Ecto neural progenitor cell (in vitro differentiated cells): Measurements from ENCODE around the gene FAM162A.

Source experiments
- DNase-seq: peaks from one replicate; pipeline ENCODE4 v3.0.0-alpha.2; 2018; ENCODE audit warnings: low spot score

FAM162A gene

DNA sequence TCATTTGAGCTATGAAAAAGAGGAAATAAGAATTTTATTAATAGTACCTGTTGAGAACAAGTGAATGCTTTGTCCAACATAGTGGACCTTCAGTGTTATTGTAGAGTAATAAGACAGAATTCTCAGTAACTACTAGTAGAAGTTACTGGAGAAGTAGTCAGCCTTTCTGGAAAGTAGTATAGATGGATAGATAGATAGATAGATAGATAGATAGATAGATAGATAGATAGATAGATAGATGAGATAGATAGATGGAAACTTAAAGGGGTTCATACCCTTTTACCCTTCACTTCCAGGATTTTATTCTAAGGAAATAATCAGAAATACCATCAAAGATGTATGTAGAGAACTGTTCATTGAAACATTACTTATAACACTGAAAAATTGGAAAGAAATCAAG lies 5.2 kb downstream of the FAM162A start:
- DNase-seq = no peak

DNA sequence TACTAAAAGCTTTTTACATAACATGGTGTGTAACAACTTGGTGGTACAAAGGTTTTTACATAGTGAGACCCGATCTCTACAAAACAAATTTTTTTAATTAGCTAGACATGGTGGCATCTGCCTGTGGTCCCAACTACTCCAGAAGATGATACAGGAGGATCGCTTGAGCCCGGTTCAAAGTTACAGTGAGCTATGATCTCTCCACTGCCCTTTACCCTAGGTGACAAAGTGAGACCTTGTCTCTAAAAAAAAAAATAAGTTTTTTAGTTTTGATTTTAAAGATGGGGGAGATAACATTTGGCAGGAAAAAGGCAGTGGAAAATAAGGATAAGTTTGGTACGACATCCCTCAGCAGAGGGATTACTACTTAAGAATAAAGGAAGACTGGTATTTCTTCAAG lies 5.9 kb downstream of the FAM162A start:
- DNase-seq = no peak

DNA sequence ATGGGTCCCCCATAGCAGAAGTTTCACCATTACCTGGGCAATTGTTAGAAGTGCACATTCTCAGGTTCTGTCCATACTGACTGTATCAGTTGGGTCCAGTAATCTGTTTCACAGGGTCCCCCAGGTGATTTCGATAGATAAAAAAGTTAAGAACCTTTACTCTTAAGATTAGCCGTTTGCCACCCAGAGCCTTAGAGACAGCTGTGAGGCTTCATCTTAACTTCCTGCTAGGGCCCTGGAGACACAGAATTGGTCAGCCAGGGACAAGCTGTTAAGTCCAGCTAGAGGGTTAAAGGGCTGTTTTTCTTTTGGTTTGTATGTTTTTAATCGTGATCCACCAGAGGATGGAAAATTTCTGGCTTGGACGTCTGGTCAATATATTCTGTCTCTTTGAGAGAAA lies 6.7 kb downstream of the FAM162A start:
- no peak for DNase-seq

DNA sequence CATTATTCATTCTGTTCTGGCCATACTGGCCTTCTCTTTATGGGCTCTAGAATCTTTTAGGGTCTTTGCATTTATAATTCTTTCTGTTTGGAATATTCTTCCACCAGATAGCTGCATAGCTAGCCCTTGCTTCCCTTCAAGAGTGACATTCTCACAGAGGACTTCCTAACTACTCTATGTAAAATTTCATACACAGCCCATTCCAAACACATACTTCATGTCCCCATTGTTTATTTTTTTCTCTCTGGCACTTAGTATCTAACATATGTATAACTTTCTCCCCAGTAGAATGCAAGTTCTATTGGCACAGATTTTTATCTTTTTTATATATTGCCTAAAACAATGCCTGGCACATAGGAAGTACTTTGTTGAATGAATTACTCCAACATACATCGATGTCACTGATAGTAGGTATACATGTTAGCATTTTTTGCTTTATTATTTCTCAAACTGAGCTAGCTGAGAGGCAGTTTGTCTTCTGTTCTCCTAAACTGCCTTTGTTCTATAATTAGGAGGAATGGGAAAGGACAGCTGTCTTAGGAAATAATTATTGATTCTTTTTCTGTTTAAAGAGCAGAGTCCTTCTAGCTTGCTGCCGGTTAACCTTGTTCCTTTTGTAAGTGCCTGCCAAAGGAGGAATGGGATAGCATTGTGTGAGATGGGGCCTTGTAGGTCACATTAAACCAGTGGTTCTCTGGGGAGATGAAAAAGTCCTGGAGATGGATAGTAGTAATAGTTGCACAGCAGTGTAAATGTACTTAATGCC lies 7.9 kb downstream of the FAM162A start:
- DNase-seq = no peak

DNA sequence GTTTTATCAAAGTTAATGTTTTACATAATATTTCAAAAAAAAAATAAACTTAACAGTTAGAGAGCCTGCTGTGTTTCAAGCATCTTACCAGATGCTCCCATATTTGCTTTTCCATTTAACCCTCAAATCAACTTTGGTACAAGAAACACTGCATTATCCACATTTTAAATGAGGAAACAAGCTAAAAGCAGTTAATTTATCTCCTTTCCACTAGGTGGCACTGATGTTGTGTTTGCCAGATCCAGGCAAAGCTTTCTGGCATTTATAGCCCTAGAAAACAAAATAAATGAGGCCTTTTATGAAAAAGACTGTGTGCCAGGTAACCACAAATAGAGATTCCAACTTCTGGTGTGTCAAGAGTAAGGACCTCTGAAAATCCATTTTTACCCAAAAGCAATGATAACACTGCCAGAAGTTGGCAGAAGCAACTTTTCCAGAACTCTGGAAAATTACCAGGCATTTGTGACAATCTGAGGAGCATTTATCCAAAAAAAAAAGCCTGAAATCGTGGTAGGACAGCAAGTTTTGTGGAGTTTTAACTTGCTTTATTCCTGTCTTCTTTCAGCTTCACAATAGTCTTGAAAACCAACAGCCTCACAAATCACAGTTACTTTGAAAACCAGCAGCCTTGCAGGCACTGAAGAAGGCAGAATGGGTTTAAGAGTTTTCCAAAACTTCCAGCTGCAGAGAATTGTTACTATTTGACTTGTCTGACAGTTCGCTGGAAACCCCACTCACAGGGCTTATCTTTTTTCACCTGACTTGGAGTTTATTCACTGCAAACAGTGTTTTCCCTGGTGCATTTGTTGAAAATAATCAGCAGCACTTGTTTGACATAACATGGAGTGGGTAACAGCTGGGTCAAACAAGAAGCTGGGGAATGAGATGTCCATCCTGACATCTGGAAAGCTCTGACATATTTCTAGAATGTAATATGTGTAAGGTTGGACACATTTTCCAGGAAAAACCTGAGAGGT lies 9.2 kb downstream of the FAM162A start:
- no peak for DNase-seq

DNA sequence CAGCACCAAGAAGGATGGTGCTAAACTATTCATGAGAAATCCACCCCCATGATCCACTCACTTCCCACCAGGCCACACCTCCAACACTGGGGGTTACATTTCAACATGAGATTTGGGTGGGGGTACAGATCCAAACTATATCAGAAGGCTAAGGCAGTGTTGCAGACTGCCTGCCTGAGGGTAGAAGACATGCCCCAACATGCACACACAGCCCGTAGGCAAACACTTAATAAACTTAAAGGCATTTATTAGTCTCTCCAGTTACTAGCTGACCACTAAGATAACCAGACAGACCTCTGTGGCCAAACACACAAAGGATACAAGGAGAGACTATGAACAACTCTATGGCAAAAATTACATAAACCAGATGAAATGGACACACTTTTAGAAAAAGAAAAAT lies 10.2 kb downstream of the FAM162A start:
- DNase-seq = no peak

DNA sequence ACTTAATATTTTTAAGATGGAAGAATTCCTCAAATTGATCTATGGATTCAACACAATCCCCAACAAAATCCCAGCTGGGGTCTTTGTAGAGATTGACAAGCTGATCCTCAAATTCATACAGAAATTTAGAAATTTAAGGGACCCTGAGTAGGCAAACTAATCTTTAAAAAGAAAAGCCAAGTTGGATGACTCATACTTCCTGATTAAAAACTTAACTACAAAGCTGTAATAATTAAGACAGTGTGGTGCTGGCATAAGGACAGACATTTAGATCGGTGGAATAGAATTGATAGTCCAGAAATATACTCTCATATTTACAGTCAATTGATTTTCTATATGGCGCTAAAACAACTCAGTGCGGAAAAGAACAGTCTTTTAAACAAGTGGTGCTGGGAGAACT lies 11.6 kb downstream of the FAM162A start:
- DNase-seq = no peak

DNA sequence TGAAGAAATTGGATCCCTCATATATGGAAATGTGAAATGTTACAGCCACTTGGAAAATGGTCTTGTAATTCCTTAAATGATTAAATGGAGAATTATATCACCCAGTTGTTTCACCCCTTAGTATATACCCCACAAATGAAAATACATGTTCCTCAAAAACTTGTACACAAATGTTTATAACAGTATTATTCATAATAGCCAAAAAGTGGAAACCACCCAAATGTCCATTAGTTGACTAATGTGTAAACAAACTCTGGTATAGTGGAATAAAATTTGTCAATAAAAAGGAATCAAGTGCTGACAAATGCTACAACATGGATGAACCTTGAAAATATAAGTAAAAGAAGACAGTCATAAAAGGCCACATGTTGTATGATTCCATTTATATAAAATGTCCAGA lies 12.5 kb downstream of the FAM162A start:
- DNase-seq = no peak

DNA sequence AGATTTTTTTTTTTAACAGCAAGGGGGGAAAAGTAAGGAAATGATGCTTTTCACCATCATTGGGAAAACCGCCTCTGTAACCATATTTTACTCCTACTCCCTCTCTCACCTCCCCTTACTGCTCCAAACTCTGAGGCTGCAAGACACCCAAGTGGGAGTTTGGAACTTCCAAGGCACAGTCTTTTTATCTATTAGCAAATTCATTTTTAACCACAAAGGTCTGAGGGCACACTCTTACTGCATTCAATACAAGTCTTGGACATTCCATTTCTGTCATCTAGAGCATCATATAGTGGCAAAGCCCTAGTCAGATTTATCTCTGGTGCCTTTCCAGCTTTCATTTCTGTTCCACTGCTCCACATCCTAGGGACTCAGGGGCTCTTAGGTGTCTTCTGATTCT lies 13.2 kb downstream of the FAM162A start:
- DNase-seq = no peak

DNA sequence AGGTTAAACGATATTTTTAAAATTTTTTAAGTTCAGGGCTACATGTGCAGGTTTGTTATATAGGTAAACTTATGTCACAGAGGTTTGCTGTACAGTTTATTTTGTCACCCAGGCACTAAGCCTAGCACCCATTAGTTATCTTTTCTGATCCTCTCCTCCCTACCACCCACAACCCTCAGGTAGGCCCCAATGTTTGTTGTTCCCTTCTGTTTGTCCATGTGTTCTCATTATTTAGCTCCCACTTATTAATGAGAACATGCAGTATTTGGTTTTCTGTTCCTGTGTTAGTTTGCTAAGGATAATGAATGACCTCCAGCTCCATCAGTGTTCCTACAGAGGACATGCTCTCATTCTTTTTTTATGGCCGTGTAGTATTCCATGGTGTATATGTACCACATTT lies 14.9 kb downstream of the FAM162A start:
- DNase-seq = no peak

DNA sequence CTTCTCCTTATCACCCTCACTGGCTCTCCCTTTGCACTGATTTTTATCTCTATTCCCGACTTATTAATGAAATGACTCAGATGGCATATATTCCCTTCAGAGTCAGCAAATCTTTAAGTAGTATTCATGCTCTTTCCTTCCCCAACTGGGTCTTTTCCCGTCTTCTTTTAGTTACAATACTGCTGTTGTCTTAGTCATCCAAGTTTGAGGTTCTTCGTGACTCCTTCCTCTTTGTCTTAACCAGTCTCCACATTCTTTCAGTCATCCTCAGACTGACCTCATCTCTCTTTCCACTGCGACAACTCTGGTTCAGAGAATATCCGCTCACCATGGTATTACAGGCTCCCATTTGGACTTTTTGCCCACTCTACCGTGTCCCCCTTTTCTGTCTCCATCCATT lies 19.5 kb downstream of the FAM162A start:
- no peak for DNase-seq

DNA sequence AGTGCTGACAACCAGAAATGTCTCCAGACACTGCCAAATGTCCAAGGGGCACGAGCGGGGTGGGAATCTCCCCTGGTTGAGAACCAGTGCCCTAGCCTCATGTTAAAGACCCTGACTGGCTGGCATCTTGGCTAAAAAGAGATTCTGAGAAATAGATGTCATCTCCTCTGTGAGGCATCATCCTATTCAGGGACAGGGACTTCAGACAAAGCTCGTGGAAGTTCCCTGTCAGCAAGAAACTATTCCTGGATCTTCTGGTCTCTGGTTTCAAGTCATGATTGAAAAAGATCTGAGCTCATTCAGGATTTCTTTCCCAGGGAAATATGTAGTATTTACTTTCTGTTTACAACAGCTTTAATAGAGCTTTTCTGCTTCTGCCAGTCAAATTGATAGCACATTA lies 21.0 kb downstream of the FAM162A start:
- no peak for DNase-seq

DNA sequence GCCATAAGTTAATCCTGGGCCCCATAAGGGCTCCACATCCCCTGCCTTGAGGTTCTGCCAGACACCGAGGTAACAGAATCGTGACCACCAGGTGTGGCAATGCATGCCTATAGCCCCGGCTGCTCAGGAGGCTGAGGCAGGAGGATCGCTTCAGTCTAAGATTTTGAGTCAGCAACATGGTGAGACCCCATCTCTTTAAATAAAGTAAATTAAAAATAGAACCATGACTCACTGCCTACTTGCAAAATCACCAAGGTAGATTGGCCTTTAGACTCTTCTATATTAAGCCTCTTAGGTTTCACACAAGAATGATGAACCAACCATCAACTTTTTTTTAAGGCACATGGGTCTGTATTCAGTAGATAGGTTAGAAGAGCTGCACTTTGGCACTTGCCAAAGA lies 22.2 kb downstream of the FAM162A start:
- no peak for DNase-seq

DNA sequence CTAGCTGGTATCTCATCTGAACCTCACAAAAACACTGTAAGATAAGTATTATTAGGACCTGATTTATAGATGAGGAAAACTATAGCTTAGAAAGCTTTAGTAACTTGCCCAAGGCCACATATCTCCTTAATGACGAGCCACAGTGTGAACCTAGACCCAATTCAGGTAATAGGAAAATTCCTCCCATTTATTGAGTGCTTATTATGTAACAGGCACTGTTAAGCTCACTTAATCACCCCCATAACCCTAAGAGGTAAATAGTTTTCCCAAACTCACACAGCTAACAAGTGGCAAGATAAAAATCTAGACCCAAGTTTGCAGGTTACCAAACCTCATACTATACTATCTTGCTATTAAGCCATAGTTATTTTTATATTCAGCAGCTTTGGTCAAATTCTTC lies 24.0 kb downstream of the FAM162A start:
- no peak for DNase-seq

DNA sequence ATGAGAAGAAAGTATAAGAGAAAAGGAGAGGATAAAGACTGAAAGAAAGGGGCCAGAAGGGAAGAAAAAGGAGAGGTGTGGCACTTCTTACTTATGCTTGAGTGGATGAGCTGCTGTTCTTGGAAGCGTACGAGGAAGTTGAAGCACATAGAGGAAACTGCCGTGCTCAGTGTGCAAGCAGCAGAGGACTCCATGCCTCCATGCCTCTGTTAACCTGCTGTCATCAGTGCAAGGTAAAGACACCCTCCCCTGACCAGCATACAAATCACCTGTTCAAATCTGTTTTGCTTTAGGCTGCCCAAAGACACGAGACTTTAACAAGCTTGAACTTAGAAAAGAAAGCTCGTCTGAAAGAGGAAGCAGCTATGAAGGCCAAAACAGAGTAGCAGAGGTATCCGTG lies 25.5 kb downstream of the FAM162A start:
- DNase-seq = no peak

DNA sequence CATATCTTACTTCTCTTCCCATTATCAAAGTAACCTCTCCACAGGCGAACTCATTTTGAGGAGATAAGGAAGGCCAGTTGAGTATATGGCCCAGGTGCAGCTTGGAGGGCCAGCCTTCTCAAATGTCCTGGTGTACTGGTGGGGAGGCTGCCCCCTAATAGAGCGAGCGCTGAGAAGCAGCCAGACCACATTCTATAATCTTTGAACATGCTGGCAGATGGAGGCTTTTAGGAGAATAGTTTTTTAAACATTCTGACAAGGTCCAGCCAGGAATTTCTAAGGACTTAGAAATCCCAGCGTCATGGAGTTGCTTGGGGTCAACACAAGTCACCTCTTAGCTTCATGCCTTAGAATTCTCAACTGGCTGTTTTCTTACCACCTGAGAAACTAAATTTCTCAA lies 26.1 kb downstream of the FAM162A start:
- no peak for DNase-seq

DNA sequence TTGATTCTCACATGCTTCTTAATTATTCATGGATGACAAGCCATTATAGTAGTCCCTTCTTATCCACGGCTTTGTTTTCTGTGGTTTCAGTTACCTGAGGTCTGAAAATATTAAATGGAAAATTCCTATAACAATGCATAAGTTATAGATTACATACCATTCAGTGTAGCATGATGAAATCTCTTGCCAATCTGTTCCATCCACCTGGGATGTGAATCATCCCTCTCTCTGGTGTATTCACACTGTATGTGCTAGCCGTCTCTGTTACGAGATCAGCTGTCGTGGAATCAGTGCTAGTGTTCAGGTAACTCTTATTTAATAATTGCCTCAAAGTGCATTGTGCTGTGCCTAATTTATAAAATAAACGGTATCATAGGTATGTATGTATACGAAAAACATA lies 26.7 kb downstream of the FAM162A start:
- no peak for DNase-seq

DNA sequence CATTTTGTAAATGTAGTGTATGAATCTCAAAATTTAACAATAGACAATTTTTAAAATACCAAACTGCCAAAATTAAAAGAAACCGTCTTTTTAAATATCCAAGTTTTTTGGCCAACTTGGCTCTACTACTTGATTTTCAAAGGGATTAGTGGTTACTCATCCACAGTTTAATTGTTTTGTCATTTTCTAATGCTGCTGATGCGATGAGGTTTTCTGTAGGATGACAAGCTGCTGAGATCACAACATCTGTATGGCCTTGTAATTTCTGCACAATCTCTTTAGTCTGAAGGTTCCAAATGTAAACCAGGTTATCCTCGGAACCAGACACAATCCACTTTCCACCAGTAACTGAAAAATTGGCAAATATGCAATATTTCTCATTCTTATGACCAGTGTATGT lies 30.4 kb downstream of the FAM162A start:
- DNase-seq = no peak

DNA sequence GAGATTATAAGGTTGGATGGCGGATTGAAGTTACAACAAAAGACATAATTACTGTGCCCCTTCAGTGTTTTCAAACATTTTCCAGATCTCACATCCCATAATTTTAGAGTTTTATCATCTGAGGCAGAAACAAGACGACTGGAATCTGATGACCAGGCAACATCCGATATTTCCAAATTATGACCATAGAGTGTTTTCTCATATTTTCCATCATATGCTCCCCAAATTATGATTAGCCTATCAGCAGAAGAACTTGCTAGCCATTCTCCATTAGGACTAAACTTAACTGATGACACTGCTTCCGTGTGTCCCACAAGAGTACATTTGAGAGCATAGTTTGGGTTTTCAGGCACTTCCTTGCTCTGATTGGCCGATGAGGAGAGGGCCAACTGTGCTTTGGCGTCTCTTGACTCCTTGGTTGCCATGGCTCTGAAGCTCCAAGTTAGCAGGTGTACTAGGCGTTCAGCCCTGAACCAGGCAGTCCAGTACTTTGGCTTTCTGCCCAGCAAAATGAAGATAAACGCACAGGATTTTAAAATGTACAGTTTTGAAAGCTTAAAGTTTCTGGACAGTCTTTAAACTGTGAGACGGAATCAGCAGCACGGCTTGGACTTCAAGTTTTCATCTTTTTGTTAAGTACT lies 31.2 kb downstream of the FAM162A start:
- DNase-seq = peak; percentile 50

DNA sequence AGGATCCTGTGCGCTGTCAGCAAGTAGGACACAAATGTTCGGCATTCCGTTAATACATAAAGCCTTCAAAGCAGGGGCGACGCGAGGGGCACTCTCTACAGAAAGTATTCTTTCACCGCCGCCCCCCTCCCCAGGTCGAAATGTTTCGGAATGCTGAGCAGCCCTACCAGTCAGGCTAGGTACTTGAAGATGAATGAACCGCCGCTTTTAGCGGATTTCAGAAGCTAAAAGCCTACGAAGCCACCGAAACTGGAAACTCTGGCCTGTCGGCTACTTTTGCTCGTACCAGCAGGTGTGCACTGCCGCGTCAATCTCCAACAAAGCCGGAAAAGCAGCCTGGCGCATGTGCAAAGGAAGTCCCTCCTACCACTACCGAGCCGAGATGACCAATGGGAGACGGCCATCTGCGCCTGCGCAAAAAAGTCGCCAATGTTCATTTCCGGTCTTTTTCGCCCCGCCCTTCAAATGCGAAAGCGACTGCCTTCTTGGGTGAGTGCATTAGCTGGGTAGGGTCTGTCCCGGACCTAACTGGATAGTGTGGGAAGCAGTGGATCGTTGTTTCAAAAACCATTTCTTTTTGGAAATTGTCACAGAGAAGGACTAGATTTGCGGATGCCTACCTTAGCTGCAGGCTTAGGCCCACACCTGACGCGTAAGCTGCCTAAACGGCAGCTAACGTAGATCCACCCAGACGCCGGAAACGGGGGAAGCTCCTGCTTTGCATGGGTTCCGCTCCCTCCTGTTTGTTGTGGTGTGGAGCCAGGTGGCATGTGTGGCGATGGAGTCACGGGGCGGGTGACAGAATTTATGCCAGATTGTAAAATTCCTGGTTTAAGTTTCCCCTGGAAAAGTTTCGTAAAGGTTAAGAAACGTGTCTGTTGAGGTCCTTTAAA lies 32.0 kb downstream of the FAM162A start, which contains the start of gene WDR5B:
Gene WDR5B, minus strand, starts transcription at position 301 of the 893 bp plus-strand sequence. CDS start 534 bp downstream, outside the sequence.
- DNase-seq = peak; percentile 99

DNA sequence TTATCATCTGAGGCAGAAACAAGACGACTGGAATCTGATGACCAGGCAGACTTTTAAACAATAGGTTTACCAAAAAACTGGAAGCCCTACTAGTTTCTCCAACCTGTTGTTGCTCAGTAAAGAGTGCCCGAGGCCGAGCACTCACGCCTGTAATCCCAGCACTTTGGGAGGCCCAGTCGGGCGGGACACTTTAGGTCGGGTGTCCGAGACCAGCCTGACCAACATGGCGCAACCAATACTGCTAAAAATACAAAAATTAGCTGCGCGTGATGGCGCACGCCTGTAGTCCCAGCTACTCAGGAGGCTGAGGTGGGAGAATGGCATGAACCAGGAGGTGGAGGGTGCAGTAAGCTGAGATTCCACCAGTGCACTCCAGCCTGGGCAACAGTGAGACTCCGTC lies 33.0 kb downstream of the FAM162A start:
- DNase-seq = no peak

DNA sequence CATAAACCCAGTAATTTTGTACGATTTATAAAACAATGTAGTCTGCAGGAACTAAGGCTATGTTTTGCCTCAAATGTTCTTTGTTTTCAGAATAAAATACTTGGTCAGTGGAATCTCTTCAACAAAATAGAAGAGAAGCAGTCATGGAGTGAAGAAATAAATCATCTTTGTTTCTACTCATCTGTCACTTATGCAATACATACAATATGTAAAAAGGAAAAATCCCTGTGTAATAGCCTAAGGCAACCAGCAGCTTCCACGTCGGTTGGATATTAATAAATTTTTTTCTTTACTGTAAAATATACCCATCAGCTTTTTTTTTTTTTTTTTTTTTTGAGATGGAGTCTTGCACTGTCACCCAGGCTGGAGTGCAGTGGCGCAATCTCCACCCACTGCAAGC lies 37.1 kb downstream of the FAM162A start:
- DNase-seq = no peak
